IMR-90 (cell line): Measurements from ENCODE around the gene AKAP6. TPM values are rescaled to one million over a fixed set of nuclear protein-coding genes. Genes with fewer than 3 reads are reported as not detected.

Source experiments
- ATAC-seq: fragments of 200-7000 bp; cut with Tn5 transposase; 2 replicates; pipeline ENCODE4 v1.9.1; 2020; ENCODE audit warnings: low read depth, mild to moderate bottlenecking, moderate library complexity
- BruUV-seq: library from RNA; stranded (reverse); fragments of 400-500 nt; replicated peaks from 2 replicates; lab custom pipeline; 2021; lab: Mats Ljungman, UMichigan
- CTCF ChIA-PET: fragments of 300-600 bp; formaldehyde crosslinking; extraction: SDS; loops from one replicate; lab custom pipeline; 2021; ENCODE audit warnings: antibody characterized with exemption; lab: Yijun Ruan, JAX
- POLR2A ChIA-PET: fragments of 300-600 bp; sonication (Branson Sonifier 250); formaldehyde crosslinking; loops from one replicate; lab custom pipeline; 2022; ENCODE audit warnings: antibody characterized with exemption; ENCODE audit not compliant: unreplicated experiment; lab: Charles Lee
- DNase-seq: peaks from one replicate; pipeline ENCODE4 v3.0.0; 2013
- H2AFZ ChIP-seq: replicated peaks from 2 replicates; pipeline ENCODE3; 2013; ENCODE audit warnings: low read length, mild to moderate bottlenecking; ENCODE audit not compliant: poor library complexity
- H2AK5ac ChIP-seq: 2 replicates; pipeline ENCODE4 v1.6.1; 2013; ENCODE audit warnings: low read depth, low read length, inconsistent platforms
- H2AK9ac ChIP-seq: replicated peaks from 2 replicates; pipeline ENCODE3; 2013; ENCODE audit warnings: mild to moderate bottlenecking, low read depth, low read length, moderate library complexity; ENCODE audit not compliant: poor library complexity
- H2BK120ac ChIP-seq: 2 replicates; pipeline ENCODE4 v1.6.1; 2013; ENCODE audit warnings: low read depth, low read length, inconsistent platforms
- H2BK15ac ChIP-seq: 3 replicates; pipeline ENCODE4 v1.6.1; 2013; ENCODE audit warnings: low read depth, low read length, inconsistent platforms
- H2BK20ac ChIP-seq: 2 replicates; pipeline ENCODE4 v1.6.1; 2013; ENCODE audit warnings: low read depth, mild to moderate bottlenecking, inconsistent platforms, low read length, moderate library complexity
- H2BK5ac ChIP-seq: 2 replicates; pipeline ENCODE4 v1.6.1; 2013; ENCODE audit warnings: mild to moderate bottlenecking, low read depth, low read length, inconsistent platforms; ENCODE audit not compliant: poor library complexity, severe bottlenecking
- H3K14ac ChIP-seq: replicated peaks from 2 replicates; pipeline ENCODE4 v1.6.1; 2013; ENCODE audit warnings: low read depth, low read length, inconsistent platforms
- H3K18ac ChIP-seq: 2 replicates; pipeline ENCODE4 v1.6.1; 2013; ENCODE audit warnings: low read depth, low read length, control low read depth
- H3K23ac ChIP-seq: 2 replicates; pipeline ENCODE4 v1.6.1; 2013; ENCODE audit warnings: low read depth, low read length, inconsistent platforms
- H3K27ac ChIP-seq: 2 replicates; pipeline ENCODE4 v1.5.1; 2013; ENCODE audit warnings: mild to moderate bottlenecking, control low read depth, low read length; ENCODE audit not compliant: insufficient read depth
- H3K27me3 ChIP-seq: 2 replicates; pipeline ENCODE4 v1.6.1; 2013; ENCODE audit warnings: low read length; ENCODE audit not compliant: control insufficient read depth, insufficient read depth
- H3K36me3 ChIP-seq: 2 replicates; pipeline ENCODE4 v1.6.1; 2013; ENCODE audit warnings: low read length, mixed read lengths; ENCODE audit not compliant: control insufficient read depth, insufficient read depth
- H3K4ac ChIP-seq: 2 replicates; pipeline ENCODE4 v1.6.1; 2013; ENCODE audit warnings: low read depth, low read length, inconsistent platforms
- H3K4me1 ChIP-seq: 2 replicates; pipeline ENCODE4 v1.6.1; 2013; ENCODE audit warnings: low read length, mixed read lengths; ENCODE audit not compliant: control insufficient read depth, insufficient read depth
- H3K4me2 ChIP-seq: 2 replicates; pipeline ENCODE4 v1.6.1; 2013; ENCODE audit warnings: low read depth, mild to moderate bottlenecking, control low read depth, low read length, moderate library complexity
- H3K4me3 ChIP-seq: 2 replicates; pipeline ENCODE4 v1.5.1; 2013; ENCODE audit warnings: low read depth, mild to moderate bottlenecking, control low read depth, low read length, moderate library complexity; ENCODE audit not compliant: insufficient read depth
- H3K56ac ChIP-seq: 2 replicates; pipeline ENCODE4 v1.6.1; 2013; ENCODE audit warnings: low read length, inconsistent platforms; ENCODE audit not compliant: insufficient read depth; ENCODE audit errors: extremely low read depth
- H3K79me1 ChIP-seq, 2 experiments: 2 replicates each; pipeline ENCODE4 v1.6.1; 2013; ENCODE audit warnings: low read length in 2 of 2, inconsistent platforms in 1 of 2, low read depth in 1 of 2
- H3K9ac ChIP-seq: 2 replicates; pipeline ENCODE4 v1.6.1; 2013; ENCODE audit warnings: low read depth, low read length, control low read depth
- H3K9me1 ChIP-seq: 2 replicates; pipeline ENCODE4 v1.6.1; 2013; ENCODE audit warnings: low read length, inconsistent platforms; ENCODE audit not compliant: insufficient read depth
- H3K9me3 ChIP-seq: 2 replicates; pipeline ENCODE4 v1.6.1; 2013; ENCODE audit warnings: low read length; ENCODE audit not compliant: control insufficient read depth, insufficient read depth
- H4K20me1 ChIP-seq: 2 replicates; pipeline ENCODE4 v1.6.1; 2013; ENCODE audit warnings: low read length, inconsistent platforms; ENCODE audit not compliant: insufficient read depth
- H4K5ac ChIP-seq: 2 replicates; pipeline ENCODE4 v1.6.1; 2013; ENCODE audit warnings: mild to moderate bottlenecking, low read depth, low read length, control low read depth
- H4K8ac ChIP-seq, 2 experiments: 2 replicates each; pipeline ENCODE4 v1.6.1; 2013; ENCODE audit warnings: low read depth in 2 of 2, low read length in 2 of 2, control low read depth in 1 of 2, inconsistent platforms in 1 of 2
- H4K91ac ChIP-seq: 2 replicates; pipeline ENCODE4 v1.6.1; 2013; ENCODE audit warnings: low read depth, low read length, inconsistent platforms; ENCODE audit not compliant: insufficient read depth
- BHLHE40 ChIP-seq: fragments of 150-350 bp; IDR thresholded peaks from 2 replicates; pipeline ENCODE4 v1.6.1; 2016; ENCODE audit warnings: mild to moderate bottlenecking, low read depth, low read length
- CEBPB ChIP-seq: IDR thresholded peaks from 2 replicates; pipeline ENCODE4 v1.6.1; 2012; ENCODE audit warnings: low read depth, low read length, improper control_type of control experiment
- CHD1 ChIP-seq: IDR thresholded peaks from 2 replicates; pipeline ENCODE4 v1.6.1; 2012; ENCODE audit warnings: low read depth, low read length, improper control_type of control experiment
- CTCF ChIP-seq: conservative IDR thresholded peaks from 2 replicates; pipeline ENCODE4 v1.5.1; 2012; ENCODE audit warnings: mild to moderate bottlenecking, low read depth, low read length, improper control_type of control experiment
- FOS ChIP-seq: fragments of 150-350 bp; IDR thresholded peaks from 2 replicates; pipeline ENCODE4 v1.6.1; 2016; ENCODE audit warnings: low read depth, low read length
- MAZ ChIP-seq: IDR thresholded peaks from 2 replicates; pipeline ENCODE4 v1.6.1; 2012; ENCODE audit warnings: low read depth, mild to moderate bottlenecking, low read length, improper control_type of control experiment, moderate library complexity, borderline replicate concordance
- MXI1 ChIP-seq: IDR thresholded peaks from 2 replicates; pipeline ENCODE4 v1.6.1; 2012; ENCODE audit warnings: low read depth, mild to moderate bottlenecking, low read length, moderate library complexity, borderline replicate concordance
- NFE2L2 ChIP-seq: fragments of 150-350 bp; IDR thresholded peaks from 2 replicates; pipeline ENCODE4 v1.6.1; 2016; ENCODE audit warnings: low read depth, mild to moderate bottlenecking, low read length
- POLR2A ChIP-seq: IDR thresholded peaks from 2 replicates; pipeline ENCODE4 v1.6.1; 2012; ENCODE audit warnings: mild to moderate bottlenecking, low read depth, low read length
- RAD21 ChIP-seq: IDR thresholded peaks from 2 replicates; pipeline ENCODE4 v1.6.1; 2012; ENCODE audit warnings: low read length, improper control_type of control experiment
- RCOR1 ChIP-seq: IDR thresholded peaks from 2 replicates; pipeline ENCODE4 v1.6.1; 2012; ENCODE audit warnings: mild to moderate bottlenecking, low read length, improper control_type of control experiment; ENCODE audit not compliant: insufficient replicate concordance
- RFX5 ChIP-seq: IDR thresholded peaks from 2 replicates; pipeline ENCODE4 v1.8.0; 2012; ENCODE audit warnings: low read depth, mild to moderate bottlenecking, low read length, moderate library complexity
- WGBS, 2 experiments: methylation state at CpG; one replicate each; pipeline versions ENCODE4 v1.1.5 to v1.1.7; 2013; ENCODE audit warnings: missing lambda C conversion rate in 2 of 2; ENCODE audit not compliant: insufficient read length in 1 of 2; ENCODE audit errors: extremely low coverage in 2 of 2; 5-methylcytosine and 5-hydroxymethylcytosine counted together
- dilution Hi-C: fragments of 300-500 bp; cut with HindIII; formaldehyde crosslinking; loops from one replicate; pipeline ENCODE4 v1.14.3; 2018; ENCODE audit warnings: low sequenced_read_pairs; ENCODE audit not compliant: unreplicated experiment
- in situ Hi-C: fragments of 300-500 bp; cut with MboI; formaldehyde crosslinking; loops from 3 replicates; pipeline ENCODE4 v1.14.3; 2019; ENCODE audit warnings: low sequenced_read_pairs, inconsistent platforms, mixed read lengths
- intact Hi-C: fragments of 100-400 bp; cut with micrococcal nuclease; formaldehyde crosslinking; loops from 2 replicates; pipeline ENCODE4 v1.10.0; 2022
- polyA plus RNA-seq, 3 experiments: library from polyadenylated mRNA; depleted of rRNA; stranded (reverse); fragments of >200 nt; gene quantifications; 2 replicates each; pipeline ENCODE4 v1.2.3, GENCODE V29; 2012; ENCODE audit warnings: low replicate concordance in 1 of 3
- total RNA-seq: library from RNA; depleted of rRNA; stranded (reverse); fragments of >200 nt; gene quantifications from 2 replicates; pipeline ENCODE4 v1.2.3, GENCODE V29; 2012
- TF ChIP-seq, protein P1 (sequence below): fragments of 150-350 bp; IDR thresholded peaks from 2 replicates; pipeline ENCODE4 v1.6.1; 2017; ENCODE audit warnings: mild to moderate bottlenecking, antibody characterized with exemption, low read length, low read depth

AKAP6 gene
- total and polyA plus RNA-seq, 2 of the 4 experiments (the other 2 are of a cell fraction): 0.22 to 1.6 TPM

- peak; percentile 58; the same call in 1 of the 2 replicates for TF ChIP-seq CEBPB
Measured at GRCh38 chr14:32567543-32568384, 238.7 kb downstream of the AKAP6 start (continued).

GRCh38 chr14:32571551-32571950, 242.5 kb downstream of the AKAP6 start:
- H3K56ac ChIP-seq: no peak overlapping the region
- H3K9me3 ChIP-seq: no peaks in the 10 kb centered on the region
- H3K18ac ChIP-seq: no peak overlapping the region
- no peak overlapping the region for H4K8ac ChIP-seq
- H3K4me3 ChIP-seq: no peak overlapping the region
- no peak overlapping the region for H2BK15ac ChIP-seq
- H3K36me3 ChIP-seq: no peaks in the 10 kb centered on the region
- H2AK5ac ChIP-seq: no peak overlapping the region
- H2BK5ac ChIP-seq: no peak overlapping the region
- no TSS peak for BruUV-seq
- no peak overlapping the region for H2BK20ac ChIP-seq
- no peak for DNase-seq
- H3K27ac ChIP-seq: no peak overlapping the region
- H2AFZ ChIP-seq: no peak overlapping the region
- dilution Hi-C loops (no loop called here), intact Hi-C loops (no loop called here), in situ Hi-C loops (loop anchor here (10.0 kb wide), 1 partner anchor 433 kb away; no protein-coding TSS in a partner anchor)
- H3K14ac ChIP-seq: no peak overlapping the region
- WGBS, 2 experiments: no CpG with 5 or more reads among the region's 2 CpGs
- no peaks in the 10 kb centered on the region for H3K9me1 ChIP-seq
- H4K5ac ChIP-seq: no peak overlapping the region
- ChIA-PET CTCF (no interaction called here), POLR2A (no interaction called here)
- peaks cover 8% of the 10 kb centered on the region for H3K4me1 ChIP-seq
- no peak for ATAC-seq
- H2AK9ac ChIP-seq: no peak overlapping the region
- H3K9ac ChIP-seq: no peak overlapping the region
- H3K27me3 ChIP-seq: peaks cover 11% of the 10 kb centered on the region
- no peak overlapping the region for H3K23ac ChIP-seq
- no peak overlapping the region for H2BK120ac ChIP-seq
- no peaks in the 10 kb centered on the region for H3K79me1 ChIP-seq
- no peak overlapping the region for H4K91ac ChIP-seq
- H3K4ac ChIP-seq: no peak overlapping the region
- H3K4me2 ChIP-seq: no peak overlapping the region
- H4K20me1 ChIP-seq: no peaks in the 10 kb centered on the region
- no peak for TF ChIP-seq CTCF
- no peak for TF ChIP-seq RCOR1
- no peak for TF ChIP-seq POLR2A
- TF ChIP-seq RAD21: no peak
- no peak for TF ChIP-seq BHLHE40
- TF ChIP-seq MXI1: no peak
- no peak for TF ChIP-seq CEBPB
- TF ChIP-seq MAZ: no peak
- no peak for TF ChIP-seq FOS
- TF ChIP-seq, protein P1, sequence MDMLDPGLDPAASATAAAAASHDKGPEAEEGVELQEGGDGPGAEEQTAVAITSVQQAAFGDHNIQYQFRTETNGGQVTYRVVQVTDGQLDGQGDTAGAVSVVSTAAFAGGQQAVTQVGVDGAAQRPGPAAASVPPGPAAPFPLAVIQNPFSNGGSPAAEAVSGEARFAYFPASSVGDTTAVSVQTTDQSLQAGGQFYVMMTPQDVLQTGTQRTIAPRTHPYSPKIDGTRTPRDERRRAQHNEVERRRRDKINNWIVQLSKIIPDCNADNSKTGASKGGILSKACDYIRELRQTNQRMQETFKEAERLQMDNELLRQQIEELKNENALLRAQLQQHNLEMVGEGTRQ: no peak
- no peak for TF ChIP-seq CHD1
- no peak for TF ChIP-seq RFX5
- no peak for TF ChIP-seq NFE2L2
